GM18907 (cell line): ENCODE data around the gene CDC5L.

Experiments used
- ATAC-seq: cut with Tn5 transposase; IDR thresholded peaks from one replicate; pipeline ENCODE4 v1.9.1; 2021; ENCODE audit warnings: mild to moderate bottlenecking, moderate library complexity; ENCODE audit not compliant: unreplicated experiment

Gene CDC5L

DNA sequence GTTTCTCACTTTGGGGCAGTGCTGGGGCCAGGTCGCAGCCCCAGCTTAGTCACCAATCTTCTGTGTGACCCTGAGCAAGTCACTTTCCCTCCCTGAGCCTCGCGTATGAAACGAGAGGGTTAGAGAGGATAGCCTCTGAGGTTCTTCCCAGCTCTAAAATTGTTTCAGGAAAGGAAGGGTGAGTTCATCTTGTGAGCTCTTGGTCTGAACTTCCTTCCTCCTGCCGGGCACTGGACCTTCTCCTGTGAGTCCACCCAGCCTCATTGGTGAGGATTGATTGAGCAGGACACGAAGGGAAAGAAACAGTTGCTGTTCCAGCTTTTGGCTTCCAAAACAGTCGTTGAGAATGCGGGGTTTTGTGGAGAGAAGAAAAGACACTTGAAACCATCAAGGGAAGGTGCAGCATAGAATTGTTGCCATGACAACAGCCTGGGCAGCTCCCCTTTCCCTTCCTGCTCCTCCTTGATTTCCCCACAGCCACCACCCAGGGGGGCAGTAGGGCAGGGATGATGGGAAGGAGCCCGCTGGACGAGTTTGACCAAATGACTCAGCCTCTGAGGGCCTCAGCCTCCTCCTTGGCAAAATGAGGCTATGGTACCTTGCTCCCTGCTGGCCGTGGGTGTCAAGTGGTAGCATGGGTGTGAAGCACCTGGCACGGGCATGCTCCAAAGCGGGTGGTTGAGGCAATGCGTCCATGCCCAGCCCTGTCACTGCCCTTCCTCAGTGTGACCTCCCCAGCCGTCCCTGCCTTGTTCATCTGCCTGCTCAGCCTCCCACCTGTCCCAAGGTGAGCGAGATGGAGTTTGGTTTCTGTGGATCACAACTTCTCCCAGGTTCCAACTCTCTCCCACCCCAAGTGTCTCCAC is 107.8 kb downstream of the CDC5L start:
- no peak for ATAC-seq

DNA sequence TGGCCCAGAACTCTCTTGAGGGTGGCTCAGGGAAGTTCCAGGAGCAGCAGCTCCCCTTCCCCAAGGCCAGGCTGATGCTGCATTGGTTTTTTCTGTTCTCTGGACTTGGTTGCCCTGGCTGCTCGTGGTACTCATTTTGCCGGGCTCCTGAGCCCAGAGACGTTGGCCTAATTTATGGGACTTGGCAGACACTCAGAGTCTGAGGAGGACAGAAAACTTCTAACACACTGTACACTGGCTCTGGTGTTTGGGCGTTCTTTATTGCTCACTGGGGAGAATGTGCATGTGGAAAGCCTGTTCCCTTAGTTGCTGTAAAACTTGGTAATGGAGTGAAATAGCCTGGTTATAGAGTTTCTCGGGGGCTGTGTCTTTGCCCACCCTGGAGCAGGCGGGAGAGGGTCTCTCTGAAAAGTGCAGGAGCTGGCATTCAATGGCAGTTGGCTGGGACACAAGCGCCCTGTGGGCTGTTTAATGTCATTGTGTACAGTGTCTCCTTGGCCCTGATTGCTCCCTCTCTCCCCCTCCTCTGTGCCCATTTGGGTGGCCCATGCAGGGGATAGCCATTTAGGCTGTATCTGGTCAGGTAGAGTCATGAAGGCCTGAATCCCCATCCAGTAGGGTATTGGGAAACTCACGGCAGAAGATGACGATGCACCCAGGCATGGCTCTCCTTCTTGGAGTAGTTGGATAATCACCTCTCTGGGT is 109.3 kb downstream of the CDC5L start:
- ATAC-seq, result no peak

DNA sequence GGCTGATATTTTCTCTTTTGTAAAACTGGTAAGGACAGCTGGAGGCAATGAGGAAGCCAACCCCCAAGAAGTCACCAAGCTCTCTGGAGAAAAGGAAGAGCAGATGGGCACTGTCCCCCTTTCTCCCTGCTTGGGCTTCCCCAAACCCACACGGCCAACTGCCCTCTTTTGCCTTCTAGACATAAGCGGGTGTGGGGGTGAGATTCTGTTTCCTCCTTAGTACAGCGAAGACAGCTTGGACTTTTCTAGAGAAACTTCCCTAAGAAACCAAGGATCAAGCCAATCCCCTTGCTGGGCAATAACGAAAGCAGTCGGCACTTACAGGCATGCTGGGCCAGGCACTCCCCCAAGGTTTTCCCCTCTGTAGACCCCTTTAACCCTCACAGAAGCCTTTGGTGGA is 110.3 kb downstream of the CDC5L start:
- ATAC-seq, result no peak

DNA sequence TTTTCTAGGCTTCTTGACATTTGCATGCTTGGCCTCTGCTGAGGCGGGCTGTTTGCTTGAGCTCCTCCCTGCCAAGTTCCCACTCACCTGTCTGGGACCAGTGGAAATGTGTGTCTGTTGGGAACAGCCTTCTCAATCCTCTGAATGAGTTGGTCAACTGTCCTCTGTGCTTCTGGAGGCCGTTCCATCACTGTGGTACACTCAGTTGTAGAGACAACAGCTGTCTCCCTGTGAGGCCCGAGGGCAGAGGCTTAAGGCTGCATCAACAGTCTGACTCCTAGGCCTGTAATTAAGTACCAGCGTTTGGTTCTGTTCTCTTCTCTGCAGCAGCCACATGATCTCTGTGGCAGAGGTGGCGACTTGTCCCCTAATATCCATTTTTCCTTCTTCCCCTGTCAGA is 110.9 kb downstream of the CDC5L start:
- ATAC-seq, result no peak

DNA sequence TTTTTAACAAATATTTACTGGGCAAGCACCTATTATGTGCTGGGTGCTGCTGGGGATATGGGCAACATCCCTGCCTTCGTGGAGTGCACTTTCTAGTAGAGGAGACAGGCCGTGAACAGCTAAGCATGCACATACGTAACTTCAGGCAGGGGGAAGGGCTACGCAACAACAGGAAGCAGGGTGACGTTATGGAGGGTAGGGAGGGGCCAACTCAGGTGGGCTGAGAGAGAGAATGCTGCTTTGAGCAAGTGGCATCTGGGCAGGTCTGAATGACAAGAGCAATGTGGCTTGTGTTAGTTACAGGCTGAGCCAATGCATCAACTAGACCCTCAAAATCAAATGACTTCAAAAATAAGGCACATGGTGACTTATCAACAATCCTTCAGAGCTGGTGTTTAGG is 112.1 kb downstream of the CDC5L start:
- ATAC-seq, result no peak
